HepG2 (cell line): Measurements from ENCODE around the gene SEC24A. TPM values are rescaled to one million over a fixed set of nuclear protein-coding genes. Genes with fewer than 3 reads are reported as not detected.

Experiments used
- ATF4 ChIP-seq, 2 experiments: fragments of 450-650 bp in 1 of 2; sonication (generic) in 1 of 2; formaldehyde crosslinking; IDR thresholded peaks; 2 replicates each; pipeline versions ENCODE4 v1.5.0 to v1.8.0; 2020 to 2022; ENCODE audit warnings: mild to moderate bottlenecking in 1 of 2, missing genetic modification reagents in 1 of 2
- FUBP1 ChIP-seq: sonication (generic); formaldehyde crosslinking; IDR thresholded peaks from 2 replicates; pipeline ENCODE4 v1.5.1; 2020; ENCODE audit warnings: missing genetic modification reagents, mild to moderate bottlenecking, borderline replicate concordance
- GFI1 ChIP-seq: sonication (generic); formaldehyde crosslinking; IDR thresholded peaks from 2 replicates; pipeline ENCODE4 v1.5.0; 2020; ENCODE audit warnings: missing genetic modification reagents, mild to moderate bottlenecking, borderline replicate concordance
- HHEX ChIP-seq: IDR thresholded peaks from 2 replicates; pipeline ENCODE4 v1.6.1; 2016; ENCODE audit warnings: control low read depth
- KDM1A ChIP-seq: IDR thresholded peaks from 2 replicates; pipeline ENCODE4 v1.6.1; 2016; ENCODE audit warnings: missing compliant biosample characterization
- KDM5A ChIP-seq: fragments of 200-600 bp; sonication (generic); IDR thresholded peaks from 2 replicates; pipeline ENCODE4 v1.7.0; 2018; ENCODE audit warnings: antibody characterized with exemption, mild to moderate bottlenecking, low read length, borderline replicate concordance
- KLF13 ChIP-seq: sonication (generic); formaldehyde crosslinking; IDR thresholded peaks from 2 replicates; pipeline ENCODE4 v1.4.0; 2020; ENCODE audit warnings: mild to moderate bottlenecking, missing genetic modification reagents
- MIER3 ChIP-seq: IDR thresholded peaks from 2 replicates; pipeline ENCODE4 v1.6.1; 2016; ENCODE audit warnings: missing compliant biosample characterization, borderline replicate concordance
- MTF1 ChIP-seq: sonication (generic); formaldehyde crosslinking; IDR thresholded peaks from 2 replicates; pipeline ENCODE4 v1.5.0; 2020; ENCODE audit warnings: missing genetic modification reagents
- NR2F2 ChIP-seq: IDR thresholded peaks from 2 replicates; pipeline ENCODE4 v1.6.1; 2012; ENCODE audit warnings: low read depth, inconsistent platforms, borderline replicate concordance
- REL ChIP-seq: sonication (generic); formaldehyde crosslinking; conservative IDR thresholded peaks from 2 replicates; pipeline ENCODE4 v1.8.0; 2022; ENCODE audit warnings: mild to moderate bottlenecking, missing genetic modification reagents, moderate library complexity
- ZNF558 ChIP-seq: sonication (generic); formaldehyde crosslinking; IDR thresholded peaks from 2 replicates; pipeline ENCODE4 v1.9.0; 2022; ENCODE audit warnings: mild to moderate bottlenecking, missing genetic modification reagents, borderline replicate concordance
- ZNF569 ChIP-seq: sonication (generic); formaldehyde crosslinking; IDR thresholded peaks from 2 replicates; pipeline ENCODE4 v1.5.0; 2020; ENCODE audit warnings: mild to moderate bottlenecking, missing genetic modification reagents, moderate library complexity, borderline replicate concordance
- ZNF615 ChIP-seq: sonication (generic); formaldehyde crosslinking; IDR thresholded peaks from 2 replicates; pipeline ENCODE4 v1.5.0; 2020; ENCODE audit warnings: mild to moderate bottlenecking, missing genetic modification reagents, borderline replicate concordance
- ZNF644 ChIP-seq: IDR thresholded peaks from 2 replicates; pipeline ENCODE4 v1.6.1; 2016; ENCODE audit warnings: low read depth
- ZNF672 ChIP-seq: sonication (generic); formaldehyde crosslinking; IDR thresholded peaks from 2 replicates; pipeline ENCODE4 v1.8.1; 2022; ENCODE audit warnings: missing genetic modification reagents
- ZSCAN25 ChIP-seq: sonication (generic); formaldehyde crosslinking; IDR thresholded peaks from 2 replicates; pipeline ENCODE4 v1.8.0; 2022; ENCODE audit warnings: mild to moderate bottlenecking, missing genetic modification reagents
- polyA plus RNA-seq, 8 experiments: library from polyadenylated mRNA; depleted of rRNA in 3 of 8; stranded (reverse) in 7 of 8; unstranded in 1 of 8; fragments of >200 nt; fragmentation: Illumina TruSeq in 4 of 8; extraction: Trizol in 4 of 8; gene quantifications; 2 replicates each; pipeline versions ENCODE4 v1.2.1 to v1.2.3, GENCODE V29; 2011 to 2016; ENCODE audit warnings: low read depth in 4 of 8, missing spikeins in 1 of 8, mixed read lengths in 1 of 8; ENCODE audit not compliant: insufficient read depth in 1 of 8
- total RNA-seq, 5 experiments: library from RNA; depleted of rRNA; stranded (reverse); fragments of >200 nt; fragmentation: Illumina TruSeq; extraction: Trizol; gene quantifications; 2 replicates each; pipeline ENCODE4 v1.2.3, GENCODE V29; 2016; ENCODE audit warnings: low read depth in 1 of 5
- TF ChIP-seq, protein P1 (sequence below): sonication (generic); formaldehyde crosslinking; IDR thresholded peaks from 2 replicates; pipeline ENCODE4 v1.5.1; 2020; ENCODE audit warnings: missing genetic modification reagents, mild to moderate bottlenecking, borderline replicate concordance
- TF ChIP-seq, protein P2 (sequence below): IDR thresholded peaks from 2 replicates; pipeline ENCODE4 v1.4.0; 2020; ENCODE audit warnings: mild to moderate bottlenecking, missing genetic modification reagents

The SEC24A gene
- total and polyA plus RNA-seq, 2 of the 13 experiments (the other 11 are each of a cell fraction or from before 2014, with no cell fraction given): 30.5 to 56.8 TPM

- TF ChIP-seq, protein P1, sequence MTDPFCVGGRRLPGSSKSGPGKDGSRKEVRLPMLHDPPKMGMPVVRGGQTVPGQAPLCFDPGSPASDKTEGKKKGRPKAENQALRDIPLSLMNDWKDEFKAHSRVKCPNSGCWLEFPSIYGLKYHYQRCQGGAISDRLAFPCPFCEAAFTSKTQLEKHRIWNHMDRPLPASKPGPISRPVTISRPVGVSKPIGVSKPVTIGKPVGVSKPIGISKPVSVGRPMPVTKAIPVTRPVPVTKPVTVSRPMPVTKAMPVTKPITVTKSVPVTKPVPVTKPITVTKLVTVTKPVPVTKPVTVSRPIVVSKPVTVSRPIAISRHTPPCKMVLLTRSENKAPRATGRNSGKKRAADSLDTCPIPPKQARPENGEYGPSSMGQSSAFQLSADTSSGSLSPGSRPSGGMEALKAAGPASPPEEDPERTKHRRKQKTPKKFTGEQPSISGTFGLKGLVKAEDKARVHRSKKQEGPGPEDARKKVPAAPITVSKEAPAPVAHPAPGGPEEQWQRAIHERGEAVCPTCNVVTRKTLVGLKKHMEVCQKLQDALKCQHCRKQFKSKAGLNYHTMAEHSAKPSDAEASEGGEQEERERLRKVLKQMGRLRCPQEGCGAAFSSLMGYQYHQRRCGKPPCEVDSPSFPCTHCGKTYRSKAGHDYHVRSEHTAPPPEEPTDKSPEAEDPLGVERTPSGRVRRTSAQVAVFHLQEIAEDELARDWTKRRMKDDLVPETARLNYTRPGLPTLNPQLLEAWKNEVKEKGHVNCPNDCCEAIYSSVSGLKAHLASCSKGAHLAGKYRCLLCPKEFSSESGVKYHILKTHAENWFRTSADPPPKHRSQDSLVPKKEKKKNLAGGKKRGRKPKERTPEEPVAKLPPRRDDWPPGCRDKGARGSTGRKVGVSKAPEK (CRISPR knock-in tag): peak; percentile 72; the same call in 1 of the 2 replicates
- TF ChIP-seq HHEX (no peak), MIER3 (CRISPR knock-in tag) (no peak; the same call in 1 of the 2 replicates), NR2F2 (no peak), GFI1 (peak; percentile 81), ZNF558 (CRISPR knock-in tag) (peak; percentile 78; the same call in 1 of the 2 replicates), ZSCAN25 (CRISPR knock-in tag) (no peak), KDM1A (CRISPR knock-in tag) (peak; percentile 84; the same call in 1 of the 2 replicates), MTF1 (CRISPR knock-in tag) (no peak), KDM5A (peak; percentile 98), ATF4 (CRISPR knock-in tag; IDR thresholded peaks at IDR 0.05) (peak in 1 of 2 experiments; percentile 64; a peak in 1 of 4 replicates), FUBP1 (CRISPR knock-in tag) (no peak), ZNF569 (CRISPR knock-in tag) (0 out of 2 replicates have a peak, but pooled peaks have one; percentile 22), ZNF615 (CRISPR knock-in tag) (peak; percentile 89; the same call in 1 of the 2 replicates), KLF13 (CRISPR knock-in tag) (no peak), REL (CRISPR knock-in tag) (no peak; the same call in 1 of the 2 replicates), ZNF672 (CRISPR knock-in tag) (no peak; the same call in 1 of the 2 replicates), ZNF644 (CRISPR knock-in tag) (peak; percentile 40; the same call in 1 of the 2 replicates)
- TF ChIP-seq, protein P2, sequence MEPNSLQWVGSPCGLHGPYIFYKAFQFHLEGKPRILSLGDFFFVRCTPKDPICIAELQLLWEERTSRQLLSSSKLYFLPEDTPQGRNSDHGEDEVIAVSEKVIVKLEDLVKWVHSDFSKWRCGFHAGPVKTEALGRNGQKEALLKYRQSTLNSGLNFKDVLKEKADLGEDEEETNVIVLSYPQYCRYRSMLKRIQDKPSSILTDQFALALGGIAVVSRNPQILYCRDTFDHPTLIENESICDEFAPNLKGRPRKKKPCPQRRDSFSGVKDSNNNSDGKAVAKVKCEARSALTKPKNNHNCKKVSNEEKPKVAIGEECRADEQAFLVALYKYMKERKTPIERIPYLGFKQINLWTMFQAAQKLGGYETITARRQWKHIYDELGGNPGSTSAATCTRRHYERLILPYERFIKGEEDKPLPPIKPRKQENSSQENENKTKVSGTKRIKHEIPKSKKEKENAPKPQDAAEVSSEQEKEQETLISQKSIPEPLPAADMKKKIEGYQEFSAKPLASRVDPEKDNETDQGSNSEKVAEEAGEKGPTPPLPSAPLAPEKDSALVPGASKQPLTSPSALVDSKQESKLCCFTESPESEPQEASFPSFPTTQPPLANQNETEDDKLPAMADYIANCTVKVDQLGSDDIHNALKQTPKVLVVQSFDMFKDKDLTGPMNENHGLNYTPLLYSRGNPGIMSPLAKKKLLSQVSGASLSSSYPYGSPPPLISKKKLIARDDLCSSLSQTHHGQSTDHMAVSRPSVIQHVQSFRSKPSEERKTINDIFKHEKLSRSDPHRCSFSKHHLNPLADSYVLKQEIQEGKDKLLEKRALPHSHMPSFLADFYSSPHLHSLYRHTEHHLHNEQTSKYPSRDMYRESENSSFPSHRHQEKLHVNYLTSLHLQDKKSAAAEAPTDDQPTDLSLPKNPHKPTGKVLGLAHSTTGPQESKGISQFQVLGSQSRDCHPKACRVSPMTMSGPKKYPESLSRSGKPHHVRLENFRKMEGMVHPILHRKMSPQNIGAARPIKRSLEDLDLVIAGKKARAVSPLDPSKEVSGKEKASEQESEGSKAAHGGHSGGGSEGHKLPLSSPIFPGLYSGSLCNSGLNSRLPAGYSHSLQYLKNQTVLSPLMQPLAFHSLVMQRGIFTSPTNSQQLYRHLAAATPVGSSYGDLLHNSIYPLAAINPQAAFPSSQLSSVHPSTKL (CRISPR knock-in tag): peak; percentile 73
Observed at GRCh38 chr5:134758504-134759341, 110.1 kb downstream of the SEC24A start, which contains the start of gene DDX46 (continued).
